HG03045 (cell line): ENCODE measurements around the gene DHX30.
"Not testable (repeated sequence)": the region's sequence is repeated elsewhere in the genome, so short reads cannot be mapped to it uniquely, and the experiment has no call there.

ENCODE experiments used
- ATAC-seq: cut with Tn5 transposase; IDR thresholded peaks from one replicate; pipeline ENCODE4 v1.9.1; 2021; ENCODE audit warnings: mild to moderate bottlenecking, moderate library complexity; ENCODE audit not compliant: unreplicated experiment

DHX30 gene

DNA sequence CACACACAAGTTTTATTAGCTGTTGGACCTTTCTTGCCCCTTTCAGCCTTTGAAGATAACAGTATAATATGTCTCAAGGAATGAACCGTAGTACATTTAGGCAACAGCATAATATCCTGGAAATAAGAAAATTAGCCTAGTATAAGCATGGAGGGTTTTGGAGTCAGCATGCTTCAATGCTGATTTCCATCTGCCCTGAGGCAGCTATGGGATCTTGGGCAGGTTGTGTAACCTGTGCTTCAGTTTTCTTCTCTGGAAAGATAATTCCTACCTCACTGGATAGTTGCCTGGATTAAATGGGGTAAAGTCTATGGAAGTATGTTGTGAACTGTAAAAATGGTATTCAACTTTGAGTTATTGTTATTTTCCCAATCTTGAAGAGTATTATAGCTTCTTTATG lies 1.6 kb downstream of the DHX30 start:
- no peak for ATAC-seq

DNA sequence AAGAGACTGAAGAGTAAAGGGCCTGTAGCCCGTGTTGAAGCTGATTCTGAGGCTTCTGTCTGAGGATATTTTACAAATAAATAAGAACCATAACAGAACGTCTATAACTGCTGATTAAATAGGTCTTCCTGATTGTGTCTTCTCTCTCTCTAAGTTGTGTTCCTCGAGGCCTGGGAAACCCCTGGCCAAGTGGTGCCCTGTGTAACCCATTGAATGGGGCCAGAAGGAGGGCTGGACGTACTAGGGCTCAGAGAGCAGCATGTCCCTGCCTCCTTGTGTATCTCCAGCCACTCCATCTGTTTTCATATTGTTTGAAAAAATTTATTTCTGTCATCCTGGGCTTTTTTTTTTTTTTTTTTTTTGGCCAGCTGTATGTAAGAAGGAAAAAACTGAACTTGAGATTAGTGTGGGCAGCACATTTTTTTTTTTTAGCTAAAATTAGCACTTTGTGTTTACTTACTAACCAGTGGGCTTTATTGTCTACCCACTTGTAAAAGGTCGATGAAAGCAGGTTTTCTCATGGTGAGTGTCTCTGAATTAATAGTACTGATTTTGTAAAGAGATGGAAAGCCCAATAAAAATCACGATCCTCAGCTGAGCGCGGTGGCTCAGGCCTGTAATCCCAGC lies 10.7 kb downstream of the DHX30 start:
- no peak for ATAC-seq

DNA sequence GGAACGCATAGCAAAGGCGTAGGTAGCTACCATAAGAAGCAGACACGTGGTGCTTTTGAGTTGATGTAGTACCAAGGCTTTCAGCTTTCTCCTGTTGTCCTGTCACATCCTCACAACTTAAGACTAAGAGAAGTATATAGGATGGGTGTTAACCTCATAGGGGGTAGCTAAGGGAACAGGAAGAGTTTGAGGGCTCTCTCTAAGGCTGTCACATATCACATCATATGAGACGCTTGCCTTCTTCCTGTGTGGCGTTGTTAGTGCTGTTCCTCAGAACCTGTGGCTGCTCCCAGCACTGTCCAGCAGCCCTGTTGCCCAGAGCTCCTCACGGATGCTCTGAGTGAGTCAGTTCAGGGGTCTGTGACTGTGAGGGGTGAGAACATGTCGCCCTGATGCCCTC lies 14.7 kb downstream of the DHX30 start:
- no peak for ATAC-seq

DNA sequence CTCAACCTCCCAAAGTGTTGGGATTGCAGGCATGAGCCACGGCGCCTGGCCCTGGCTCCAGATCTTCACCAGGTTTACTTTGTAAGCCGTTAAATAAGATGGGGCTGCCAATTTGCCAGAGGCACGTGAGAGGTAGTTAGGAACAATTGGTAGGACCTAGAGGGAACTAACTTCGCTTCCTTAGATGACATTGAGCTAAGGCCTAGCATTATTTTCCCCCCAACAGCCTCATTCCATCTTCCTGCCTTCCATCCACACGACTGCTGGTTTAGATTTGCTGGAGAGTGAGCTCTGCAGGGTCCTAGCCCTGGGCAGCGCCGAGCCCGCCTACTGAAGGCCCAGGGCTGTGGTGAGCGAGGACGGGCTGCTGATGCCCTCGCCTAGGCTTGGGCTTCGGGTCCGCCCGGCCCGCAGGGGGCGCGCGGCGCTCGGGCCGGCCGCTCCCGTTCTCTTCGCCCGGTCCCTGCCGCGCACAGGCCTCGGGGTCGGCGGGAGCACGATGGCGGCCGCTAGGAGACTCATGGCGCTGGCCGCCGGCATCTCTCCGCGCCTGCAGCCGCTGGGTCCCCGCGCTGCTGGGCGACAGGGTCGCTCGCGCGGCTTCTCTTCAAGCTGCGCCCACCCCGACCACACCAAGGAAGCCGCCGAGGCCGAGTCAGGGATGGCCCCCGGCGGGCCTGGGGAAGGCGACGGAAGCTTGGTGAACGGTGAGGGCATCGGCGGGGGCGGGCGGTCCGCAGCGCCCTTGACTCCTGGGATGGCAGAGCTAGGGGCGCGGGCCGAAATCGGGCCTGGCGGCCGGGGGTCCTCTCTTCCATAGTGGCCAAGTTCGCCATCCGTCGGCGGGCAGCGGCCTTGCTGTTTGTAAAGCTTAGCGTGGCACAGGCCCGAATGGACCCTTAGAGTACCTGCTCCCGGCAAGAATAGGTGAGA lies 21.9 kb downstream of the DHX30 start:
- peak; percentile 92 for ATAC-seq

DNA sequence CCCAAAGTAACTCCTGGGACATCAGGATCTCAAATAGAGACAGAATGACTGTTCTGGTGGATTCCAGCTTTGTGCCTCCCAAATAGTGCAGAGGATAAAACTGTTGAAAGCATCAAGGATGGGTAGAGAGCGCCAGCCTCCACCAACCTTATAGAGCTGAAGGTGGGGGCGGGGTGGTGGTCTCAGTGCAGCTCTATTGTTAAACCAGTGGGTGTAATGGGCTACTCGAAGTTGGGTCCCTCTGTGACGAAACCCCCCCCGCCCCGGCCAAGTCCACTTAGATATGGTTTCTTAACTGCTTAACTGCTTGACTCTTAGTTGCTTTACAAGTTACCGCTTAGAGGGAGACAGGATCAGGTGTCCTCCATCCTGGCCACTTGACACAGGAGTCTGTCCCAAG lies 22.7 kb downstream of the DHX30 start:
- no peak for ATAC-seq

DNA sequence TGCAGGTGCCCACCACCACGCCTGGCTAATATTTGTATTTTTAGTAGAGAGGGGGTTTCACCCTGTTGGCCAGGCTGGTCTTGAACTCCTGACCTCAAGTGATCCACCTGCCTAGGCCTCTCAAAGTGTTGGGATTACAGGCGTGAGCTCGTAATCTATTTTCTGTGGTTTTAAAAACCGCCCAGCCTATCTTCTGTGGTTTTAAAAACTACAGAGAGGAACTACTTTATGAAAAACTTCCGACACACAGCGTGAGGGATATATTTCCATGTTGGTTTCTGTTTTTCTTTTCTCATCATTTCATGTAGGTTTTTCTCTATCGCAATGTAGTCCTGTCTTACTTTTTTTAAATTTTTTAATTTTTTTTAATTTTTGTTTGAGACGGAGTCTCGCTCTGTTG lies 26.5 kb downstream of the DHX30 start:
- not testable (repeated sequence) for ATAC-seq

DNA sequence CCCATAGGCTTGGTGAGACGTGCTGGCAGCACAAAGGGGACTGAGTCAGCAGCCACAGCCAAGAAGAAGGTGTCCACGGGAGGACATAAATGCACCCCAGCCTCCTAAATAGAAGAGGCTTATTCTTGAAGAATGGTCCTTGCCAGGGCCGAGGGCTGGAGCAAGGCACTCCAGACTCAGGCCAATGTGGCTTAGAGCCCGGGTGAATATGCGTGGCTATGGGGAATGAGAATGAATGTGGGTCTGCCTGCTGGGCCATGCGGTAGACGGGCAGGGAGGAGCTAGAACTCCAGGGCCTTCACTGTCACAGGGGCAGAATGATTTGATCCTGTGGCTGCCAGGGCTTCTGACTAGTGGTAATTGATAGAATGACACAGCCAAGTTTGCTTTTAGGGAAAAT lies 34.0 kb downstream of the DHX30 start:
- no peak for ATAC-seq

DNA sequence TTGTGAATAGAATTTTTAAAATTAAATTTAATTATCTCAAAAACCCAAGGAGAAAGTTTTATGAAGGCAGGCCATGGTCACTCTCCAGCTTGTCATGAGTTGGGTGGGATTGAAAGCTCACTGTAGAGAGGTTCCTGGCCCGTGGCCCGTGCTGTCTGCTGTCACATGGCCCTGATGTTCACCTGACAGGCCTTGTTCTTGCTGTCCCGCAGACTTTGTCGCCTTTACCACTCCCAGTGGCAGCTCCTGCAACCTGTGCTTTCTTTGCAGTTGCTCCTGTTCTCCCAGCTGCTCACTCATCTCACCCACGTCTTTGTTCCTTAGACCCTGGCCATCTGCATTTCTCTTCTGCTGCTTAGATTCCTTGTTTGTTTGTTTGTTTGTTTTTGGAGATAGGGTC lies 35.6 kb downstream of the DHX30 start:
- ATAC-seq = no peak

DNA sequence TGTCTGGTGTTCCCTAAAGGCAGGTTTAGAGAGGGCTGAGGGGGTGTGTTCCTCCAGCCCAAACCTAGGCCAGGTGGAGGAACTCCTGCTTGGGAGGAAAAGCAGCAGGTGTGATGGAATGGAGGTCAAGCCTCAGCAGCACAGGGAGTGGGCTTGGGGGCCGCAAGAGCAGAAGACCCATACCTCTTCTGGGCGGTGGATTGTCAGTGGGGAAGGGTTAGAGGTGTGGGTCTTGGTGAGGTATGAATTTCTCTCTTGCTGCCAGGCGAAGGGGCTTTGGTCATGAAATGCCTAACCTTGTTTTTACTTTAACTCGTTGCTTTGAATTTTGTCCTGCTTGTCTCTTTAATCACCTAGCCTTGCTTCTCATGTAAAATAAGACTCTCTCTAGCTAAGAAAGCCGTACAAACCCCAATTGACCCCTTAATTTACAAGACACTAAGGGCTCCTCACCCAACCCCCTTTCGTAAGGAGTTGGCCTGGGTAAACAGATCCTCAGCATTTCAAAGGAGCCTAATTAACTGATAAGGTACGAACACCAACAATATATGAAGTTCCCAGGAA lies 38.9 kb downstream of the DHX30 start:
- ATAC-seq = no peak

DNA sequence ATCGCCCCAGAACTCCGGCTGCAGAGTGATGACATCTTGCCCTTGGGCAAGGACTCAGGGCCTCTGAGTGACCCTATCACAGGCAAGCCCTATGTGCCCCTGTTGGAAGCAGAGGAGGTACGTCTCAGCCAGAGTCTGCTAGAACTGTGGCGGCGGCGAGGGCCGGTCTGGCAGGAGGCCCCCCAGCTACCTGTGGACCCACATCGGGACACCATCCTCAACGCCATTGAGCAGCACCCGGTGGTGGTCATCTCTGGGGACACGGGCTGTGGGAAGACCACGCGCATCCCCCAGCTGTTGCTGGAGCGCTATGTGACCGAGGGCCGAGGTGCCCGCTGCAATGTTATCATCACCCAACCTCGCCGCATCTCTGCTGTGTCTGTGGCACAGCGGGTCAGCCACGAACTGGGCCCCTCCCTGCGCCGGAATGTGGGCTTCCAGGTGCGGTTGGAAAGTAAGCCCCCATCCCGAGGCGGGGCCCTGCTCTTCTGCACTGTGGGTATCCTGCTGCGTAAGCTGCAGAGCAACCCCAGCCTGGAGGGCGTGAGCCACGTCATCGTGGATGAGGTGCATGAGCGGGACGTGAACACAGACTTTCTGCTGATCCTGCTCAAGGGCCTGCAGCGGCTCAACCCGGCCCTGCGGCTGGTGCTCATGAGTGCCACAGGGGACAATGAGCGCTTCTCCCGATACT lies 43.4 kb downstream of the DHX30 start:
- no peak for ATAC-seq

DNA sequence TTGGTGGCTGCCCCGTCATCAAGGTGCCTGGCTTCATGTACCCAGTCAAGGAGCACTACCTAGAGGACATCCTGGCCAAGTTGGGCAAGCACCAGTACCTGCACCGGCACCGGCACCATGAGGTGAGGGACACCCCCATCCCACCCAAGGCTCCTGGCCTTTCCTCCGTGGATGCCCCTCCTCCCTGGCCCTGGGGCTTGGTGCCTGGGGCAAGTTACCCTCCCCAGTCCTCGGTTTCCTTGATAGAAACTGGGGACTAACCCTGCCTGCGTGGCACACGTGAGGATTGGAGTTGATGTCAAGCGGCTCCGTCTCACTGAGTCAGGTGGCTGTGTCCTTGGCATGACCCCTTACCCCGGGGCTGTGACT lies 43.9 kb downstream of the DHX30 start:
- no peak for ATAC-seq

DNA sequence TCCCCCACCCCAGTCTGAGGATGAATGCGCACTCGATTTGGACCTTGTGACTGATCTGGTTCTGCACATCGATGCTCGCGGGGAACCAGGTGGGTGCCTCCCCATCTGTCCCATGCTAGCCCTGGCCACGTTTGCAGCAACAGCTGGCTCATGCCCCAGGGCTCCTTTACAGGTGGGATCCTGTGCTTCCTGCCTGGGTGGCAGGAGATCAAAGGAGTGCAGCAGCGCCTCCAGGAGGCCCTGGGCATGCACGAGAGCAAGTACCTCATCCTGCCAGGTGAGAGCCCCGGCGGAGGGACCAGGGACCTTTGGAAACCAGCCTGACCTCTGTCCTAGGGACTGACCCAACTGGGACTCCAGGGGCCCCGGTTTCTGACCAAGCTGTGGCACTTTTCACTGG lies 44.3 kb downstream of the DHX30 start:
- no peak for ATAC-seq

DNA sequence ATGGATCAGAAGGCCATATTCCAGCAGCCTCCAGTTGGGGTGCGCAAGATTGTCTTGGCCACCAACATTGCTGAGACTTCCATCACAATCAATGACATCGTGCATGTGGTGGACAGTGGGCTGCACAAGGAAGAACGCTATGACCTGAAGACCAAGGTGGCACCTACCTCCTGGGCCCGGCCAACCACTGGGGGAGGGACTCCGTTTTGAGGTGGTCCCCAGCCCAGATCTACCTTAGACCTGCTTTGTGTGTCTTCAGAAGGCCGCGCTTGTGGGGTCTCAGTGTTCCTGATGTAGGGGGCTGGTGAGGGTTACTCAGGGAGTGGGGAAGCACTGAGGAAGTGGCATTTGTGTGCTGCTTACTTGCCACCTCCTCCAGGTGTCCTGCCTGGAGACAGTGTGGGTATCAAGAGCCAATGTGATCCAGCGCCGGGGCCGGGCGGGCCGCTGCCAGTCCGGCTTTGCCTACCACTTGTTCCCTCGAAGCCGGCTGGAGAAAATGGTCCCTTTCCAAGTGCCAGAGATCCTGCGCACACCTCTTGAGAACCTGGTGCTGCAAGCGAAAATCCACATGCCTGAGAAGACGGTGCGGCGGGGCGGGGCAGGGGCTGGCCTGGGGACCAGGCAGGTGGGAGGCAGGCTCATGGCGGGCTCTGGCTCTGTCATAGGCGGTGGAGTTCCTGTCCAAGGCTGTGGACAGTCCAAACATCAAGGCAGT lies 45.0 kb downstream of the DHX30 start:
- ATAC-seq = no peak

DNA sequence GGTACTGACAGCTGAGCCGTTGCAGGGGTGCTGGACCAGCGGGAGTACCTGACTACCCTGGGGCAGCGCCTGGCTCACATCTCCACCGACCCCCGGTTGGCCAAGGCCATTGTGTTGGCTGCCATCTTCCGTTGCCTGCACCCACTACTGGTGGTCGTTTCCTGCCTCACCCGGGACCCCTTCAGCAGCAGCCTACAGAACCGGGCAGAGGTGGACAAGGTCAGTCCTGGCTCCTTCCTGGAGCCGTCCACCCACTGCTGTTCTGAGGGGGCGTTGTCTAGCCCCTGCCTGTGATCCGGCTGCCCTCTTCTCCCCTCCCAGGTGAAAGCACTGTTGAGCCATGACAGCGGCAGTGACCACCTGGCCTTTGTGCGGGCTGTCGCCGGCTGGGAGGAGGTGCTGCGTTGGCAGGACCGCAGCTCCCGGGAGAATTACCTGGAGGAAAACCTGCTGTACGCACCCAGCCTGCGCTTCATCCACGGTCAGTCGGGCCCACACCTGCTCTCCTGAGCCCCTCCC lies 45.7 kb downstream of the DHX30 start:
- ATAC-seq = no peak

DNA sequence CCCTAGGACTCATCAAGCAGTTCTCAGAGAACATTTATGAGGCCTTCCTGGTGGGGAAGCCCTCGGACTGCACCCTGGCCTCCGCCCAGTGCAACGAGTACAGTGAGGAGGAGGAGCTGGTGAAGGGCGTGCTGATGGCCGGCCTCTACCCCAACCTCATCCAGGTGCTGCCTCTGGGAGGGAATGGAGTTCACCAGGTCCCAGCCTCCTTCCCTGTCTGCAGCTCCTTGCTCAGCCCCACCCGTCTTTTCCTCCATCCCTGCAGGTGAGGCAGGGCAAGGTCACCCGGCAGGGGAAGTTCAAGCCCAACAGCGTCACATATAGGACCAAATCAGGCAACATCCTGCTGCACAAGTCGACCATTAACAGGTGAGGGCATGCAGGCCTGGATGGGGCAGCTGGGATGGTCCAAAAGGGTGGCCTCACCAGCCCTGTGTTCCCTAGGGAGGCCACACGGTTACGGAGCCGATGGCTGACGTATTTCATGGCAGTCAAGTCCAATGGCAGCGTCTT lies 46.3 kb downstream of the DHX30 start:
- no peak for ATAC-seq

DNA sequence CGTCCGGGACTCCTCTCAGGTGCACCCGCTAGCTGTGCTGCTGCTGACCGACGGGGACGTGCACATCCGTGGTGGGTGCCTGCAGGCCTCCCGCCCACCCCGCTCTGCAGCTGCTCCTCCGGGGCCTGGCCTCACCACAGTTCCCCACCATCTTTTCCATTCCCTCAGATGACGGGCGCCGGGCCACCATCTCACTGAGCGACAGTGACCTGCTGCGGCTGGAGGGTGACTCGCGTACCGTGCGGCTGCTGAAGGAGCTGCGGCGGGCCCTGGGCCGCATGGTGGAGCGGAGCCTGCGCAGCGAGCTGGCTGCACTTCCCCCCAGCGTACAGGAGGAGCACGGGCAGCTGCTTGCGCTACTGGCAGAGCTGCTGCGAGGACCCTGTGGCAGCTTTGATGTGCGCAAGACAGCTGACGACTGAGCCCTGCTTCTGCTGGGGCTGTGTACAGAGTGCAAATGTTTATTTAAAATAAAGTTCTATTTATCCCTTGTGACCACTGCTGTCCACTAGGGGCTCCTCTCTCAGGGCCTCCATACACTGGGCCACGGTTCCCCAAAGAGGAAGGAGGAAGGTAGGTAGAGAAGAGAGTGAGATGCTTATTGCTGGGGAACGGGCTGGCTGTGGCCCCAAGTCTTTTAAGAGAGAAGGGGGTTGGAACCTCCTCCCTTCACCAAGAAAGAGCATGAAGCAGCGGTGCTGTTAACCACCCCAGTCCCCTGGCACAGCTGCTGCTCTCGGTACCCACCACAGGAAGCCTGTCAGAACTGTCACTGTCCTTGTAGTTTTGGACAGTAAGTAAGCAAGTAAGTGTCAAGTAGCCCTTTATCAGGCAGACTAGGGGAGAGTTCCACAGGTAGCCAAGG lies 47.0 kb downstream of the DHX30 start:
- ATAC-seq = no peak

DNA sequence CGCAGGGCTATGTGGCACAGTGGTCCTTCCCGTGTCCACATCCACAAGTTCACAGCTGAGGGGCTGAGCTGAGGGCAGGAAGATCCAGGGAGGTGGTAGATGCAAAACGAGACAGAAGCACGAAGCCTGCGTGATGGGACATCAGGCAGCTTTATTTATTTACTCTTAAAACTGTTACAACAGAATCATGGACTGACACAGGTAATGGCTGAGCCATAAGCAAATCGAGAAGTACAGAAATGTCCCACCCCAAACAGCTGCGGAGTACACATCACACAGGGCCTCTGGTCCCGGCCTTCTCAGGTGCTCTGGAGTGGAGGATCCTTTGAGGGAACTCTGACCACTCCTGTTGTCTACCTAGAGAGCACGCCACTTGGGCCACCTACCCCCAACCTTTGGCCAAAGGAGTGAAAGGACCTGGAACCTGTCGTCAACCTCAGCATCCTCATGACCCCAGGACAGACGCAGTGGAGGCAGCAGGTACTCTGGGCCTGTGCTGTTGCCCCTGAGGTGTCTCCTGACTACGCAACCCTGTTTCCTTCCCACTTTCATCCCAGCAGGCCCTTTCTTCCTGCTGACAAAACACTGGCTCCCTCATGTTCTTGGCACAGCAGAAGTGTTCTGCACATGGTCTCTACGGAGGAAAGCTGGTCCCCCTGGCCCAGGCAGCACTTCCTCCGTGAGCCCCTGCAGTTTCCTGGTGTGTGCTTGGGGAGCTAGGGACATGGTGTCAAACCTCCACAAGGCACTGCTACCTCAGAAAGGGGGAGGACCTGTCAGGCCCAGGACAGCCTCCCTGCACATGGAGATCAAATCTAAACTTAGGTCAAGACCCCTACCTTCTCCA lies 47.8 kb downstream of the DHX30 start:
- no peak for ATAC-seq

DNA sequence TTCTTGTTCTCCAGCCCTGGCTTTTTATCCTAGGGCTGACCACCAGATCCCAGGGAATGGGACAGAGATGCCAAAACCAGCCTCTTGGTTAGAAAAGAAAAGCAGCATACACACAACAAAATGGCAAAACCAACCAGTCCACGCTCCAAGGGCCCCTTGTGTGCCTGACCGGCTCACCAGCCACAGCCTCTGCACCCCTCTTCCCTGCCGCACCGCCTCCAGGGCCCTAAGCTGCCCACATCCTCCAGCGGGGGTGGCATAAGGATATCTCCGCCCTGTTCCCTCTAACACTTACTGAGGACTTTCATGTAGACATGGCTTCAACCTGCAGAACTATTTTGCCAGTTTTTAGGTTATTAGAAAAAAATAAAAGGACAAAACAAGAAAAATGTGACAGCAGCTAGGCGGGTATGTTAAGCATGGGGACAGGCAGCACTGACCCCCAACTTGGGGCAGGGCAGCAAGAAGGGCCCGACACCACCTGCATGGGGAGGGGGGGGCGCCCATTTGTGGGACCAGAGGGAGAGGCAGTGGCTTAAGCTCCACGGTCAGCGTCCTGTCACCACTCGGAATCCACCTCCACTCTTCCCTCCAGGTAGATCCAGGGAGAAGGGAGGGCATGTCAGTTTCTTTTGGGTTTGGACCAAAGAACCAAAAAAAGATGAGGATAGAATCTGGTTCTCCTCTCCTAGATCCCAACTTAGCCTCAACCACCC lies 49.1 kb downstream of the DHX30 start:
- ATAC-seq = no peak
